ENCODE measurements around the gene HOGA1.

The HOGA1 gene

GRCh38 chr10:97650726-97651125 lies 66.5 kb downstream of the HOGA1 start:
- TF ChIP-seq CTCF (IDR thresholded peaks at IDR 0.05; ENCODE audit: insufficient read depth, low read length, poor library complexity, severe bottlenecking) (no peak), EZH2phosphoT487 (conservative IDR thresholded peaks at IDR 0.05; ENCODE audit: low read length) (no peak)
- Histone ChIP-seq H3K9me2 (replicated peaks; ENCODE audit: insufficient read depth, low read length) (no peaks in the 10 kb centered on the region), H3F3A (ENCODE audit: insufficient read depth) (no peaks in the 10 kb centered on the region), H3K4me2 (ENCODE audit: low read depth, low read length, poor library complexity, severe bottlenecking) (no peak overlapping the region), H4K20me1 (ENCODE audit: low read depth, low read length) (no peaks in the 10 kb centered on the region), H3K36me3 (ENCODE audit: low read length) (peaks cover 8% of the 10 kb centered on the region; the same call in 1 of the 2 replicates), H3K9ac (ENCODE audit: low read length) (no peak overlapping the region), H3K4me3 (ENCODE audit: insufficient read depth, low read length, poor library complexity, severe bottlenecking) (no peak overlapping the region), H3K27me3 (ENCODE audit: low read length) (no peaks in the 10 kb centered on the region), H3K9me3 (ENCODE audit: insufficient read depth, low read length) (no peaks in the 10 kb centered on the region), H3K79me2 (ENCODE audit: insufficient read depth, low read length) (0 out of 2 replicates have a peak, but pooled peaks cover 18% of the 10 kb centered on the region), H2AFZ (ENCODE audit: low read depth, low read length, severe bottlenecking) (no peak overlapping the region), H3K27ac (ENCODE audit: low read depth, low read length) (no peak overlapping the region)

GRCh38 chr10:97651773-97652172 lies 67.6 kb downstream of the HOGA1 start:
- H3K27ac ChIP-seq (ENCODE audit: low read depth, low read length): no peak overlapping the region
- H2AFZ ChIP-seq (ENCODE audit: low read depth, low read length, severe bottlenecking): no peak overlapping the region
- no peak overlapping the region for H3K9ac ChIP-seq (ENCODE audit: low read length)
- H3K9me2 ChIP-seq (replicated peaks; ENCODE audit: insufficient read depth, low read length): no peaks in the 10 kb centered on the region
- no peaks in the 10 kb centered on the region for H3K9me3 ChIP-seq (ENCODE audit: insufficient read depth, low read length)
- TF ChIP-seq CTCF (IDR thresholded peaks at IDR 0.05; ENCODE audit: insufficient read depth, low read length, poor library complexity, severe bottlenecking): no peak
- TF ChIP-seq EZH2phosphoT487 (conservative IDR thresholded peaks at IDR 0.05; ENCODE audit: low read length): no peak
- H3K79me2 ChIP-seq (ENCODE audit: insufficient read depth, low read length): 0 out of 2 replicates have a peak, but pooled peaks cover 18% of the 10 kb centered on the region
- no peaks in the 10 kb centered on the region for H3F3A ChIP-seq (ENCODE audit: insufficient read depth)
- no peak overlapping the region for H3K4me3 ChIP-seq (ENCODE audit: insufficient read depth, low read length, poor library complexity, severe bottlenecking)
- peaks cover 8% of the 10 kb centered on the region; the same call in 1 of the 2 replicates for H3K36me3 ChIP-seq (ENCODE audit: low read length)
- H3K4me2 ChIP-seq (ENCODE audit: low read depth, low read length, poor library complexity, severe bottlenecking): no peak overlapping the region
- no peaks in the 10 kb centered on the region for H3K27me3 ChIP-seq (ENCODE audit: low read length)
- no peaks in the 10 kb centered on the region for H4K20me1 ChIP-seq (ENCODE audit: low read depth, low read length)

- H3K4me2 ChIP-seq (ENCODE audit: low read depth, low read length, poor library complexity, severe bottlenecking): no peak overlapping the region
- H3K9ac ChIP-seq (ENCODE audit: low read length): no peak overlapping the region
Measured at GRCh38 chr10:97656777-97657176, 72.6 kb downstream of the HOGA1 start.

More at GRCh38 chr10:97656777-97657176, 72.6 kb downstream of the HOGA1 start:
- Histone ChIP-seq H3K27ac (ENCODE audit: low read depth, low read length) (no peak overlapping the region), H3F3A (ENCODE audit: insufficient read depth) (no peaks in the 10 kb centered on the region), H3K79me2 (ENCODE audit: insufficient read depth, low read length) (no peaks in the 10 kb centered on the region), H3K9me3 (ENCODE audit: insufficient read depth, low read length) (no peaks in the 10 kb centered on the region), H3K36me3 (ENCODE audit: low read length) (peaks cover 8% of the 10 kb centered on the region; the same call in 1 of the 2 replicates), H4K20me1 (ENCODE audit: low read depth, low read length) (no peaks in the 10 kb centered on the region), H2AFZ (ENCODE audit: low read depth, low read length, severe bottlenecking) (no peak overlapping the region), H3K9me2 (replicated peaks; ENCODE audit: insufficient read depth, low read length) (no peaks in the 10 kb centered on the region), H3K27me3 (ENCODE audit: low read length) (no peaks in the 10 kb centered on the region), H3K4me3 (ENCODE audit: insufficient read depth, low read length, poor library complexity, severe bottlenecking) (no peak overlapping the region)
- TF ChIP-seq EZH2phosphoT487 (conservative IDR thresholded peaks at IDR 0.05; ENCODE audit: low read length): no peak
- TF ChIP-seq CTCF (IDR thresholded peaks at IDR 0.05; ENCODE audit: insufficient read depth, low read length, poor library complexity, severe bottlenecking): no peak

All from SU-DHL-6 (cell line).